ENCODE measurements around the gene SOS2. TPM values are rescaled to one million over a fixed set of nuclear protein-coding genes. Genes with fewer than 3 reads are reported as not detected.

The SOS2 gene
- total RNA-seq, 3 donors from 2014 or later (not counting 1 experiment from before 2014, with no cell fraction given): 64.7 to 82.2 (median 69.5) TPM

- peak overlapping the region; percentile 6 to 42 for H3K27ac Mint-ChIP-seq
- no peaks in the 10 kb centered on the region for H3K27me3 ChIP-seq (ENCODE audit: control insufficient read depth, insufficient read depth, low read length)
- H3K27me3 Mint-ChIP-seq (ENCODE audit: low read depth in 2 of 2): no peaks in the 10 kb centered on the region
- H3K36me3 Mint-ChIP-seq: no peaks in the 10 kb centered on the region
- intact Hi-C loops (cut with micrococcal nuclease): no loop called here
- ATAC-seq (no peak), DNase-seq (no peak)
- H3K36me3 ChIP-seq (ENCODE audit: control insufficient read depth, insufficient read depth, low read length): no peaks in the 10 kb centered on the region
- no peak overlapping the region for H3K4me3 Mint-ChIP-seq
- no peak overlapping the region for H3K27ac ChIP-seq (ENCODE audit: low read length)
- WGBS (ENCODE audit: insufficient coverage): 50% methylated on average over 2 of the region's 3 CpGs
- H3K9me3 ChIP-seq (ENCODE audit: control insufficient read depth, insufficient read depth, low read length): no peaks in the 10 kb centered on the region
- H3K4me1 ChIP-seq (ENCODE audit: control insufficient read depth, insufficient read depth, low read length): no peaks in the 10 kb centered on the region
- H3K4me3 ChIP-seq (ENCODE audit: low read length): no peak overlapping the region
- TF ChIP-seq, protein P1, sequence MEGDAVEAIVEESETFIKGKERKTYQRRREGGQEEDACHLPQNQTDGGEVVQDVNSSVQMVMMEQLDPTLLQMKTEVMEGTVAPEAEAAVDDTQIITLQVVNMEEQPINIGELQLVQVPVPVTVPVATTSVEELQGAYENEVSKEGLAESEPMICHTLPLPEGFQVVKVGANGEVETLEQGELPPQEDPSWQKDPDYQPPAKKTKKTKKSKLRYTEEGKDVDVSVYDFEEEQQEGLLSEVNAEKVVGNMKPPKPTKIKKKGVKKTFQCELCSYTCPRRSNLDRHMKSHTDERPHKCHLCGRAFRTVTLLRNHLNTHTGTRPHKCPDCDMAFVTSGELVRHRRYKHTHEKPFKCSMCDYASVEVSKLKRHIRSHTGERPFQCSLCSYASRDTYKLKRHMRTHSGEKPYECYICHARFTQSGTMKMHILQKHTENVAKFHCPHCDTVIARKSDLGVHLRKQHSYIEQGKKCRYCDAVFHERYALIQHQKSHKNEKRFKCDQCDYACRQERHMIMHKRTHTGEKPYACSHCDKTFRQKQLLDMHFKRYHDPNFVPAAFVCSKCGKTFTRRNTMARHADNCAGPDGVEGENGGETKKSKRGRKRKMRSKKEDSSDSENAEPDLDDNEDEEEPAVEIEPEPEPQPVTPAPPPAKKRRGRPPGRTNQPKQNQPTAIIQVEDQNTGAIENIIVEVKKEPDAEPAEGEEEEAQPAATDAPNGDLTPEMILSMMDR (IDR thresholded peaks at IDR 0.05): no peak
- no peaks in the 10 kb centered on the region for H3K9me3 Mint-ChIP-seq
- peaks cover 32 to 40% of the 10 kb centered on the region in 2 donors for H3K4me1 Mint-ChIP-seq
These were observed 18.7 kb downstream of the SOS2 start for GRCh38 chr14:50212726-50213125.

GRCh38 chr14:50210074-50210473 lies 21.3 kb downstream of the SOS2 start:
- WGBS (ENCODE audit: insufficient coverage): no CpG with 5 or more reads among the region's 1 CpG
- Mint-ChIP-seq H3K4me3 (no peak overlapping the region), H3K4me1 (peaks cover 30 to 34% of the 10 kb centered on the region in 2 donors), H3K36me3 (no peaks in the 10 kb centered on the region), H3K9me3 (no peaks in the 10 kb centered on the region), H3K27ac (no peak overlapping the region), H3K27me3 (ENCODE audit: low read depth in 2 of 2) (no peaks in the 10 kb centered on the region)
- intact Hi-C loops (cut with micrococcal nuclease): no loop called here
- Histone ChIP-seq H3K4me3 (ENCODE audit: low read length) (no peak overlapping the region), H3K27me3 (ENCODE audit: control insufficient read depth, insufficient read depth, low read length) (no peaks in the 10 kb centered on the region), H3K27ac (ENCODE audit: low read length) (no peak overlapping the region), H3K4me1 (ENCODE audit: control insufficient read depth, insufficient read depth, low read length) (no peaks in the 10 kb centered on the region), H3K36me3 (ENCODE audit: control insufficient read depth, insufficient read depth, low read length) (no peaks in the 10 kb centered on the region), H3K9me3 (ENCODE audit: control insufficient read depth, insufficient read depth, low read length) (no peaks in the 10 kb centered on the region)
- no peak for DNase-seq
- TF ChIP-seq, protein P1 (IDR thresholded peaks at IDR 0.05): no peak
- ATAC-seq: no peak

GRCh38 chr14:50198499-50198898 lies 32.9 kb downstream of the SOS2 start:
- 100% methylated on average over 1 of the region's 2 CpGs for WGBS (ENCODE audit: insufficient coverage)
- TF ChIP-seq, protein P1 (IDR thresholded peaks at IDR 0.05): no peak
- Mint-ChIP-seq H3K27me3 (ENCODE audit: low read depth in 2 of 2) (no peaks in the 10 kb centered on the region), H3K36me3 (no peaks in the 10 kb centered on the region), H3K27ac (no peak overlapping the region), H3K9me3 (no peaks in the 10 kb centered on the region), H3K4me3 (no peak overlapping the region), H3K4me1 (no peaks in the 10 kb centered on the region)
- Histone ChIP-seq H3K36me3 (ENCODE audit: control insufficient read depth, insufficient read depth, low read length) (peaks cover 31% of the 10 kb centered on the region), H3K9me3 (ENCODE audit: control insufficient read depth, insufficient read depth, low read length) (no peaks in the 10 kb centered on the region), H3K27ac (ENCODE audit: low read length) (no peak overlapping the region), H3K4me3 (ENCODE audit: low read length) (no peak overlapping the region), H3K27me3 (ENCODE audit: control insufficient read depth, insufficient read depth, low read length) (no peaks in the 10 kb centered on the region), H3K4me1 (ENCODE audit: control insufficient read depth, insufficient read depth, low read length) (no peaks in the 10 kb centered on the region)
- DNase-seq: no peak
- ATAC-seq: no peak
- intact Hi-C loops (cut with micrococcal nuclease): no loop called here

DNA sequence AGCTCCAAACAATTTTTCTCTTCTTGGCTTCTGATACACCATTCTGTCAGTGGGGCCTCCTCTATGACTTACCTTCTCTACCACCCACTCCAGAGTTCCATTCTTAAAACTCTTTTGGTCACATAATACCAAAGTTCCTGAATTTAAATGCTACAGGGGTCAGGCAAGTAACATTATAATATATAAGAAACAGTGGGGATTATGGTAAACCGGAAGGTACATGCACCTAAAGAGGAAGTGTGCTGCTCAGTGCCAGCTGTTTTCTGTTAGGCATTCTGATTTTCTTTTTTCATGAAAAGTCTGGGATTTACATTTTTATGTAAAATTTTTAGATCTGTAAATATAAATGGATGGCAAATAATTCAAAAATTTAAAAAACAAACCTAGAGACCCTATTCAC lies 39.9 kb downstream of the SOS2 start:
- H3K36me3 ChIP-seq (ENCODE audit: control insufficient read depth, insufficient read depth, low read length): peaks cover 10% of the 10 kb centered on the region
- no peaks in the 10 kb centered on the region for H3K9me3 ChIP-seq (ENCODE audit: control insufficient read depth, insufficient read depth, low read length)
- ATAC-seq (no peak), DNase-seq (no peak)
- Mint-ChIP-seq H3K36me3 (no peaks in the 10 kb centered on the region), H3K27me3 (ENCODE audit: low read depth in 2 of 2) (no peaks in the 10 kb centered on the region), H3K4me3 (no peak overlapping the region), H3K4me1 (peaks cover 0 to 9% of the 10 kb centered on the region in 2 donors), H3K27ac (peak overlapping the region; percentile 21 to 34), H3K9me3 (no peaks in the 10 kb centered on the region)
- no peak overlapping the region for H3K27ac ChIP-seq (ENCODE audit: low read length)
- intact Hi-C loops (cut with micrococcal nuclease): no loop called here
- no peaks in the 10 kb centered on the region for H3K4me1 ChIP-seq (ENCODE audit: control insufficient read depth, insufficient read depth, low read length)
- 38% methylated on average over 1 of the region's 1 CpG for WGBS (ENCODE audit: insufficient coverage)
- H3K27me3 ChIP-seq (ENCODE audit: control insufficient read depth, insufficient read depth, low read length): no peaks in the 10 kb centered on the region
- TF ChIP-seq, protein P1 (IDR thresholded peaks at IDR 0.05): no peak
- H3K4me3 ChIP-seq (ENCODE audit: low read length): no peak overlapping the region

Measured in natural killer cell (primary cell).